ENCODE results near the gene RGS13.

Gene RGS13

DNA sequence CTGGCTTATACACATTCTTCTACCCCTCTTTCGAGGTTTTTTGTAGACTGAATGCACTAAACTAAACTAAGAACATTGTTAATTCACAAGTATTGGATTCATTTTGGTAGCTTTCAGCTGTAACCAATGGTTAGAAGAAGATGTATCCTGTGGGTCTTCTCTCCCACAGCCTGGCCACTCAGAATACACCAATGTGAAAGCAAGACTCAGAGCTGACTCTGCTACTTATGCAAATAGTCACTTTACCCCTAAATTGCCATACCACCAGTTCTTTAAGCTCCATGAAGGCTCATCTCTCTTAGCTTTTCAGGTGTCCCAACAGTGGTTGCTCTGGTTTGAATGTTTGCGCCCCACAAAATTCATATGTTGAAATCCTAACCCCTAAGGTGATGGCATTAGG, 60.1 kb downstream of the RGS13 start:
- no peak overlapping the region for H3K4me3 Mint-ChIP-seq
- no peaks in the 10 kb centered on the region for H3K9me3 Mint-ChIP-seq
- H3K36me3 Mint-ChIP-seq = no peaks in the 10 kb centered on the region
- H3K4me1 Mint-ChIP-seq = no peaks in the 10 kb centered on the region
- no peak overlapping the region for H3K27ac Mint-ChIP-seq
- DNase-seq (ENCODE audit: low spot score in 2 of 2) (no peak), ATAC-seq (no peak)

DNA sequence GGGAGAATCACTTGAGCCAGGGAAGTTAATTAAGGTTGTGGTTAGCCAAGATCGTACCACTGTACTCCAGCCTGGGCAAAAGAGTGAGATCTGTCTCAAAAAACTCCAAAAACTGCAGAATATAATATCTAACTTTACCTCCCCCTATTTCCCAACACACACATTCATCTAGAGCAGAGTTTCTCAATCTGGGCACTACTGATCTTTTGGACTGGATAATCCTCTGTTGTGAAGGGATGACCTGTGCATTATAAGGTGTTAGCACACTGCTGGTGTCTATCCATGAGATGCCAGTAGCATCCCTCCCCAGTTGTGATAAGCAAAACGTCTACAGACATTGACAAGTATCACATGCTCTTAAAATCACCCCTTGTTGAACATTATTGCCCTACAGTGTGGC, 61.8 kb downstream of the RGS13 start:
- H3K27ac Mint-ChIP-seq = no peak overlapping the region

GRCh38 chr1:192698731-192699130, 62.8 kb downstream of the RGS13 start:
- H3K4me3 Mint-ChIP-seq = no peak overlapping the region
- H3K4me1 Mint-ChIP-seq = peaks cover 4% of the 10 kb centered on the region
- no peak overlapping the region for H3K27ac Mint-ChIP-seq
- ATAC-seq (no peak), DNase-seq (ENCODE audit: low spot score in 2 of 2) (no peak)
- H3K9me3 Mint-ChIP-seq = no peaks in the 10 kb centered on the region
- no peaks in the 10 kb centered on the region for H3K36me3 Mint-ChIP-seq

More for the DNA sequence above, 61.8 kb downstream of the RGS13 start:
- ATAC-seq (no peak), DNase-seq (ENCODE audit: low spot score in 2 of 2) (no peak)
- Mint-ChIP-seq H3K4me1 (peaks cover 4% of the 10 kb centered on the region), H3K4me3 (no peak overlapping the region), H3K9me3 (no peaks in the 10 kb centered on the region), H3K36me3 (no peaks in the 10 kb centered on the region)

DNA sequence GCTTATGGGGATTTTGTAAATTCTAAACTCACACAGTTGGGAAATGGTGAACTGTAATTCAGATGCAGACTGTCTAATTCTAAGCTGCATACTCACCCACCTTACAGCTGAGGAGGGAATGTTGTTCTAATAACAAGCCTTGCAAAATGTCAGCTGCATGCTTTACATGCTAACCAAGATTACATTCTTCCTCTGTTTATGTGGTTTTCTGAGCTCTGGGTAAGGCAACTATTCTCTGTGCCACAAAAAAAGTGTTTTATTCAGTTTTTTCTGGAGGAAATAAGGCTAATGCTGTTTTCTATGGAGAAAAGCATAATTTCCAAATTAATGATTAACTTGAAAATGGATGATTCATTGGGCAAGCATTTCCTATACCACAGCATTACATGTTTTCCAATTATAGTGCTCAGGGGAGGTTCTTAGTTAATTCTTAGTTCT, 64.9 kb downstream of the RGS13 start:
- Mint-ChIP-seq H3K36me3 (no peaks in the 10 kb centered on the region), H3K4me3 (no peak overlapping the region), H3K27ac (no peak overlapping the region), H3K9me3 (no peaks in the 10 kb centered on the region), H3K4me1 (peaks cover 4% of the 10 kb centered on the region)
- ATAC-seq = no peak
- no peak for DNase-seq (ENCODE audit: low spot score in 2 of 2)

DNA sequence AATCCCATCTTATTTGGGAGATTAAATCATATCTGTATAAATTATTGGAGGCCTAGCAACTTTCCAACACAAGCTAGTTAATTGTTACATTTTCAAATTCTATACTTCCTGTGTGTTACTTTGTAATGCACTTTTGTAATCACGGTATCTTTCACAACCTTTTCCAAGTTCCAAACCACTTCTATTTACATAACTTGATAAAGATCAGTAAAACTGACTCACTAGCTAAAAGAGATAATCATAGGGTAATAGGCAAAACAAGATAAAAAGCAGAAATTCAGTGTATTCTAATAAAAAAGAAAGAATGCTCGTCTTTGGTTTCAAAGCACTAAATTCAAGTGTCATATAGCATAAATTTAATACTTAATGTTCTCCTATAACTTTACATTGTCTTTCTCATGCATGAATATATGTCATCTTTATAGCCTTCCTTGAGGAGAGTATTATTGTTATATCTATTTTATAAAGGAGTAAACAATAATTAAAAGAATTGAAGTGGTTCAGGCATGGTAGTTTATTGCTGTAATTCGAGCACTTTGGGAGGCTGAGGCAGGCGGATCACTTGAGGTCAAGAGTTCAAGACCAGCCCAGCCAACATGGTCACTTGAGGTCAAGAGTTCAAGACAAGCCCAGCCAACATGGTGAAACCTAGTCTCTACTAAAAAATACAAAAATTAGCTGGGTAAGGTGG, 66.4 kb downstream of the RGS13 start:
- no peak for ATAC-seq

GRCh38 chr1:192703283-192704206, 67.6 kb downstream of the RGS13 start:
- peaks cover 4% of the 10 kb centered on the region for H3K4me1 Mint-ChIP-seq
- no peak for DNase-seq (ENCODE audit: low spot score in 2 of 2)
- H3K36me3 Mint-ChIP-seq = no peaks in the 10 kb centered on the region
- H3K9me3 Mint-ChIP-seq = no peaks in the 10 kb centered on the region
- peak overlapping the region; percentile 27 for H3K27ac Mint-ChIP-seq
- peak; percentile 83 for ATAC-seq
- H3K4me3 Mint-ChIP-seq = peak overlapping the region; percentile 13

More for the DNA sequence above, 66.4 kb downstream of the RGS13 start:
- peaks cover 4% of the 10 kb centered on the region for H3K4me1 Mint-ChIP-seq
- no peaks in the 10 kb centered on the region for H3K9me3 Mint-ChIP-seq
- no peak for DNase-seq (ENCODE audit: low spot score in 2 of 2)
- H3K27ac Mint-ChIP-seq = no peak overlapping the region
- H3K36me3 Mint-ChIP-seq = no peaks in the 10 kb centered on the region
- no peak overlapping the region for H3K4me3 Mint-ChIP-seq

DNA sequence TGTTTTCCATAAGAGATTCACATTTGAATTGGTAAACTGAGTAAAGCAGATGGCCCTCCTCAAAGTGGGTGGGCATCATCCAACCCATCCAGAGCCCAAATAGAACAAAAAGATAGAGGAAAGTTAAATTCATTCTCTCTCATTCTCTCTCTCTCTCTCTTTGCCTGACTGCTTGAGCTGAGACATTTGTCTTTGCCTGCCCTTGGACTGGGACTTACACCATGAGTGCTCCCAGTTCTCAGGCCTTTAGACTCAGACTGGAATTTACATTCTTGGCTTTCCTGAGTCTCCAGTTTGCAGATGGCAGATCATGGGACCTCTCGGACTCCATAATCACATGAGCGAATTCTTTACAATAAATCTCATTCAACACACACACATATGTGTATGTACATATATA, 69.6 kb downstream of the RGS13 start:
- Mint-ChIP-seq H3K4me3 (no peak overlapping the region), H3K4me1 (peaks cover 4% of the 10 kb centered on the region), H3K27ac (no peak overlapping the region), H3K9me3 (no peaks in the 10 kb centered on the region), H3K36me3 (no peaks in the 10 kb centered on the region)
- no peak for DNase-seq (ENCODE audit: low spot score in 2 of 2)
- ATAC-seq = no peak

DNA sequence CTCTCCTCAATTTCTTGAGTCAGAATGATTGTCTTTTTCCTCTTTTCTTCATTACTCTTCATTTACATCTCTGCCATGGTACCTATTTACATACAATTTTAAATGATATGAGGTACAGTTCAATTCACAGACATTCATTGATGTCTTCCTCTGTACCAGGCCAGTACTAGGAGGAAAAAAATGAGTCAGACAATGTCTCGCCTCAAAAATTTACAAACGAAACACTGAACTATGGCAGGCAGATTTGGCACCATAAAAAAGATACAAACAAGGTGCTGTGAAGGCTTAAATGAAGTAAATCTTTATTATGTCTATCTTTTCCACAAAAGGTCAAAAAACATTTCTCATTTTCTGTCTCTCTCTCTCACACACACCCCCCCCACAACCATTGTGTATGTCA, 71.0 kb downstream of the RGS13 start:
- ATAC-seq (no peak), DNase-seq (ENCODE audit: low spot score in 2 of 2) (no peak)
- Mint-ChIP-seq H3K4me1 (peaks cover 4% of the 10 kb centered on the region), H3K9me3 (no peaks in the 10 kb centered on the region), H3K27ac (no peak overlapping the region), H3K36me3 (no peaks in the 10 kb centered on the region), H3K4me3 (no peak overlapping the region)

GRCh38 chr1:192707978-192708547, 72.1 kb downstream of the RGS13 start:
- H3K4me3 Mint-ChIP-seq = no peak overlapping the region
- no peaks in the 10 kb centered on the region for H3K4me1 Mint-ChIP-seq
- H3K27ac Mint-ChIP-seq = no peak overlapping the region
- no peaks in the 10 kb centered on the region for H3K36me3 Mint-ChIP-seq
- DNase-seq (ENCODE audit: low spot score in 2 of 2) (no peak), ATAC-seq (no peak)
- H3K9me3 Mint-ChIP-seq = no peaks in the 10 kb centered on the region

GRCh38 chr1:192709544-192709943, 73.6 kb downstream of the RGS13 start:
- no peak overlapping the region for H3K27ac Mint-ChIP-seq
- H3K4me1 Mint-ChIP-seq = no peaks in the 10 kb centered on the region
- H3K36me3 Mint-ChIP-seq = no peaks in the 10 kb centered on the region
- DNase-seq (ENCODE audit: low spot score in 2 of 2) (no peak), ATAC-seq (no peak)
- H3K4me3 Mint-ChIP-seq = no peak overlapping the region
- no peaks in the 10 kb centered on the region for H3K9me3 Mint-ChIP-seq
